Left cardiac atrium (tissue), 4 donors: ENCODE data around the gene ATP2B2. TPM values are rescaled to one million over a fixed set of nuclear protein-coding genes. Genes with fewer than 3 reads are reported as not detected.

Experiments
- ATAC-seq, 2 donors: fragments of 200-7000 bp; cut with Tn5 transposase; one replicate each; pipeline ENCODE4 v1.9.1; 2020; ENCODE audit warnings: mild to moderate bottlenecking in 2 of 2, moderate library complexity in 2 of 2
- DNase-seq: peaks from one replicate; pipeline ENCODE4 v3.0.0-alpha.2; 2020
- intact Hi-C, 2 donors: fragments of 100-400 bp; cut with DNase I; formaldehyde crosslinking; loops; one replicate each; pipeline versions ENCODE4 v1.14.1 to v1.15.1; 2022 to 2023
- total RNA-seq, 2 donors: library from RNA; stranded (reverse); fragmentation: NEBNext Ultra II Directional; extraction: Animal tissue kit (Norgen Biotek cat#: 25700); gene quantifications; one replicate each; pipeline ENCODE4 v1.2.1, GENCODE V29; 2021
- donor health status: DM: no; HTN: yes; CAD: no.
- donor health status: DM: no; HTN: yes; CAD: no; lungs with severe emphysema.
- donor health status: DM: yes; HTN: yes; CAD: no.
- donor health status: Dilated cardiomyopathy.

ATP2B2 gene
- total RNA-seq, 2 donors from 2014 or later: 0.31 TPM; not detected in 1

DNA sequence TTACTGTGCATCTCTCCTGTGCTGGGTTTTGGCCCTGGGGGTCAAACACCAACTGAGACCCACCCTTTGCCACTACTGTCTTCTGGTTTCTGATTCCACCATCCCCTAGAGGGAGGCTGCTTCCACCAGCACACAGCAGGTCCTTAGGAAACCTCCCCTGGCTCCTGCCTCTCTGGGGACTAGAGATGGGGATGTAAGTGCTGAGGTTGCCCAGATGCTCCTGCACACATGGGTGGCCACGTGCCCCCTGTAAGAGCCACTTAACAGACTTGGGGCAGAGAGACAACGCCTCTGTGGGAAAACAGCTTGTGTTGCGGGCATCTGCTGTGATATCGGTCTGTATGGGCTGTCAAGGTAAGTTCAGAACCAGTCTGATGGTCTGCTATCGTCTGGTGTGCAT, 83.4 kb downstream of the ATP2B2 start:
- no peak for DNase-seq
- no peak for ATAC-seq
- intact Hi-C loops: no loop called here

DNA sequence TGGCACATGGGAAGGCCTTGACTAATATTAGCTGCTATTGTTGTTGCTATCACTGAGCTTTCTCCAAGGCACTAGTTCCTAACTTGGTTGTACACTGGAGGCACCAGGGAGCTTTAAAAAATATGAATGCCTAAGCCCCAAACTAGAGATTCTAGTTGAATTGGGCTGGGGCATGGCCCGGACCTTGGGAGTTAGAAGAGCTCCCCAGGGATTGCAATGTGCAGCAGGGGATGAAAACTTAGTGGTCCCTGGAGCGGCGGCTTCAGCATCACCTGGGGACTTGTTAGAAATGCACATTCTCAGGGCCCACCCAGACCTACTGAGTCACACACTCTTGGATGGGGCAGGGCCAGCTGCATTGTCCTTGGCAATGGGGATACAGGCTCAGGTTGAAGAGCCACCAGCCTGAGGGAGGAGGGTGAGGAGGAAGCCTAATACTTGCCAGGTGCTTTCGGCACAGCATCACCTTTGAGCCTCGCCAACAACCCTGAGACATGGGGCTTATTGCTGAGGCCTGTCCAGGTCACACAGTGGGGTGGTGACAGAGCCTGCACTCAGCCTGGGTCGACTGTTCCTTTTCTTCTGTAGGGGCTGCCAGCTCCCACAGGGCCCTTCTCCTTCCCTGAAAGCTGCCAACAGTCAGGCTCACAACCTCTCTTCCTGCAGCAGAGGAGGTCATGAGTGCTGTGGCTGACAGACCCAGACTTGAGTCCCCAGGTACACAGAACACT, 84.5 kb downstream of the ATP2B2 start:
- DNase-seq (no peak), ATAC-seq (no peak)
- intact Hi-C loops: no loop called here

DNA sequence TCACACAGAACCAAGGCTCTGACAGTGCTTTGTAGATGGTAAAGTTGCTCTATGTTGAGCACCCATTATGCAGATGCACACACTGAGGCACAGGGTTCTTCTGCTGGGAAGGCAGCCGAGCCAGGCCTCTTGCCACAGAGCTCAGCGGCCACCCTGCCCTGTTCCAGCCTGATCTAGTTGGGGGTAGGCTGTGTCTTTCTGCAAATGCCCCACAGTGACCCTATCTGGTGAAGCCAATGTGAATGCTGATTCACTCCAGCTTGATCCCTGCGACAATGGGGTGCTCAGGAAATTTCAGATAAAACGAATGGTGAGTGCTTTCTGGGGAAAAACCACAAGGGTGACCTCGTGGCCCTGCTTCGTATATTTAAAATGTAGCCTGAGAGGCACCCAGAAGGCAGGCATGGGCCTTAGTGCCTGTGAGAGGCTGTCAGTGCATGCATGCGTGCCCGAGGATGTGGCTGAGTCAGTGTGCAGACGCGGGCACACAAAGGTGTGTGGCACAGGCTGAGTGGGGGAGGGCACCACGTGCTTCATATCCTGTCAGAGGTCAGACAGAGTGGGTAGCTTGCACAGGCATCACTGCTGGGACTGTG, 85.7 kb downstream of the ATP2B2 start:
- intact Hi-C loops: no loop called here
- ATAC-seq (no peak), DNase-seq (no peak)

DNA sequence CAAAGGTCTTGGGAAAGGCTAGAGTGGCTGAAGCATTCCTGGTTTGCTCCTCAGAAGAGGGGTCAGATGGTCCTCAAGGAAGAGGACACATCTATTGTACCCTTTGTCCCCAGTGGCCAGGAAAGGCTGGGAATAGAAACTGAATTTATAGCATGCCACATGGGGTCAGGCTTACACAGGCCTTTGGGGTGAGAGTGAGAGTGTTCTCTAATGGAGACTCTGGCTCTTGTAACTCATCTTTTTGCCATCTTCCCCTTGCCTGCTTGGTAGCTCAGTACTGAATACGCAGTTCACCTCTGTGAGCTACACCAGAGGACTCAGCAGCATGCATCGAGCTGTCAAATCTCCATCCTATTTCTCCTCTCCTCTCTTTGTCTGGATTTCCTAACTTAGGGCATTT, 87.5 kb downstream of the ATP2B2 start:
- no peak for ATAC-seq
- no peak for DNase-seq
- intact Hi-C loops: no loop called here

DNA sequence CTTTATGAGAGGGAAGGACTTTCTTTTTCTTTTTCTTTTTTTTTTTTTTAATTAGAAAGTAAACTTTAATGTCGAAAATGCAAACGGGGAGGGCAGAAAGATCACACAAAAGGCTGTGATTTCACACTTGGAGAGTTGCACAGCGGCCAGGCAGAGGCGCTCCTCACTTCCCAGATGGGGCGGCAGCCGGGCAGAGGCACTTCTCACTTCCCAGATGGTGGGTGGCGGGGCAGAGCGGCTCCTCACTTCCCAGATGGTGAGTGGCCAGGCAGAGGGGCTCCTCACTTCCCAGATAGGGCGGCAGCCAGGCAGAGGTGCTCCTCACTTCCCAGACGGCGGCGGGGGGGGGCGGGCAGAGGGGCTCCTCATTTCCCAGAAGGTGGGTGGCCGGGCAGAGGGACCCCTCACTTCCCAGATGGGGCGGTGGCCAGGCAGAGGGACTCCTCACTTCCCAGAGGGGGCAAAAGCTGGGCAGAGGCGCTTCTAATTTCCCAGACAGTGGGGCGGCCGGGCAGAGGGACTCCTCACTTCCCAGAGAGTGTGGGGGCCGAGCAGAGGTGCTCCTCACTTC, 88.6 kb downstream of the ATP2B2 start:
- no peak for ATAC-seq
- intact Hi-C loops: no loop called here

DNA sequence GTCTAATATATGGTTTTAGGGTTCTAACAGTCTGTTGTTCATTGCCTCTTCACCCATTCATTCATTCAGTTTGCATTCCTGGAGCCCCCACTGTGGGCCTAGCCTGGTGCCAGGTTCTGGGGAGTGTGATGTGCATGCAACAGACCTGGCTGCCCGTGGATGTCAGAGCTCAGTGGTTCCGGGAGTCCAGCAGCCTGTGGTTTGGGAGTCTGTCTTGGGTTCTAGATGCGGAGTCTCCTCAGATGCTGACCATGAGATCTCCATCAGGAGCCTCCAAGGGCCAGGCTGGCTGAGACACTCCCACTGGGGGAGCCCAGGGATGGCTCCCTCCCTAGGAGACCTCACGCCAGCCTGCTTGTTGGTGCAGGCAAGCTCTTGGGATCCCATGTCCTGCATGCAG, 92.3 kb downstream of the ATP2B2 start:
- no peak for DNase-seq
- no peak for ATAC-seq
- intact Hi-C loops: no loop called here

More for the DNA sequence above, 88.6 kb downstream of the ATP2B2 start:
- no peak for DNase-seq

GRCh38 chr3:10411598-10412332, 93.6 kb downstream of the ATP2B2 start:
- intact Hi-C loops: no loop called here
- DNase-seq (no peak), ATAC-seq (no peak)

DNA sequence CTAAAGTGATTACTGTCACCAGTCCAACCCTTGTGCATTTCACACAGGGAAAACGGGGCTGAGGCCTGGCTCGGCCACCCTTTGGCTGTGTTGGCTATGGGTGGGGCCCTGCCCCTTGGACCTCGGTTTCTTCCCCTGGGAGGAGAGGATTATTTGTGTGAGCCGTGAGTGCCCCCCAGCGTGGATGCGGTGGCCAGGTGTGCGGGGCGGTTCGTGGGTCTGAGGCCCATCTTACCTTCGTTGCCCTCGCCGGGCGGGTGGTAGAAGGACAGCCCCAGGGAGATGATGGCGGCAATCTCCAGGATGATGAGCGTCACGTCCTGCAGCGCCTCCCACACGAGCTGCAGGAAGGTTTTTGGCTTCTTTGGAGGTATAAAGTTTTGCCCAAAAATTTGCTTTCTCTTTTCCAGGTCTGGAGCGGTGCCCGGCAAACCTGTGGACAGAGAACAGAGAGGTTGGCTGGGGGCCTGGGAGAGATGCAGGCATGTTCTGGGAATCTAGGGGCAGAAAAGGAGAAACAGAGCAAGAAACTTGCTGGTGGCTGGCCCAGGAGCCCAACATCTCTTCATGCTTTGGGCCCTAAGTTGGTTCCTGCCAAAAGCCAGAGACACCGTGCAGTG, 94.9 kb downstream of the ATP2B2 start:
- intact Hi-C loops: no loop called here
- ATAC-seq (no peak), DNase-seq (no peak)

DNA sequence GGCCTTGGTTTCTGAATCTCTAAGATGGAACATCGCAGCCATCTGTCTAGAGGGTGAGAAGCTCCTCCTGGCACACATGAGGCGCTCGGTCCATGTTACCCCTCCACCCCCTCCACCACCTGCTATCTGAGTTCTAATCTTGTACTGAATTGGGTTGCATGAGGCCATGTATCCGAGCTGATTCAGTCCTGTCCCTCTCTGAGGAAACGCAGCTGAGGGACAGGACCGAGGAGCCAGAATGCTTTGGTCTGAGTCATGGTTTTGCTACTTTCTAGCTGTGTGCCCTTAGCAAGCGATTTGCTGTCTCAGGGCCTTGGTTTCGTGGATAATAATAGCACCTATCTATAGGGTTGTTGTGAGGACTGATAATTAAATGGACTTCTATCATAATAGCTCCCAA, 96.7 kb downstream of the ATP2B2 start:
- ATAC-seq: no peak
- intact Hi-C loops: no loop called here
- no peak for DNase-seq

DNA sequence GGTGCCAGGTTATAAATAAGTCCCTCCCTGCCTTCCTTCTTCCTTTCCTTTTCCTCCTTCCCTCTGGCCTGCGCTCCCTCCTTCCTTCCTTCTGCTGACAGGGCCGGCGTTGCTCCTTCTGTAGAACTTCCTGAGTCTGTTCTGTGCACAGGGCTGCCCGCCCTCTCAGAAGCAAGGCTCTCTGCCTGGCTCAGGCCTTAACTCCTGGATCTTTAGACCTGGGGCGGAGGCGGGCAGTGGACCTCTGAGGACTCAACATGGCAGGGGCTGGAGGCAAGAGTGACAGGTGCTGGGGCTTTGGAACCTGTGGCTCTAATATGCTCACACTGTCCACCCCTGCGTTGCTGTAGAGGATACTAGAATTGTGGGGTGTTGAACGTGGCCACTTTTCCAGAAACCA, 98.0 kb downstream of the ATP2B2 start:
- intact Hi-C loops: no loop called here
- ATAC-seq (no peak), DNase-seq (no peak)

DNA sequence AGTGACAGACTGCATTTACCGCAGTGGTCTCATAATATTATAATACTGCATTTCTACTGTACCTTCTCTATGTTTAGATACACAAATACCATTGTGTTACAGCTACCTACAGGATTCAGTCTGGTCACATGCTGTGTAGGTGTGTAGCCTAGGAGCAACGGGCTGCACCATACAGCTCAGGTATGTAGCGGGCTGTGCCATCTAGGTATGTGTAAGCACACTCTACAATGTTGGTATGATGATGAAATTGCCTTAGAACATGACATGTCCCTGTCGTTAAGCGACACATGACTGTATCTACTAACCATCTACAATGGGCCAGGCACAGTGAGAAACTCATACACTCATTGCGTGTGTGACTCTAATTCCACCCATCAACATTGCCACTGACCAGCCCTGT, 99.0 kb downstream of the ATP2B2 start:
- no peak for ATAC-seq
- no peak for DNase-seq
- intact Hi-C loops: no loop called here

GRCh38 chr3:10405816-10406215, 99.6 kb downstream of the ATP2B2 start:
- DNase-seq: no peak
- intact Hi-C loops: no loop called here
- no peak for ATAC-seq

- intact Hi-C loops: no loop called here
- DNase-seq: no peak
- no peak for ATAC-seq
These were observed 100.5 kb downstream of the ATP2B2 start for GRCh38 chr3:10404876-10405275.

- no peak for ATAC-seq
- intact Hi-C loops: no loop called here
- no peak for DNase-seq
These were observed 101.0 kb downstream of the ATP2B2 start for GRCh38 chr3:10404377-10404776.

DNA sequence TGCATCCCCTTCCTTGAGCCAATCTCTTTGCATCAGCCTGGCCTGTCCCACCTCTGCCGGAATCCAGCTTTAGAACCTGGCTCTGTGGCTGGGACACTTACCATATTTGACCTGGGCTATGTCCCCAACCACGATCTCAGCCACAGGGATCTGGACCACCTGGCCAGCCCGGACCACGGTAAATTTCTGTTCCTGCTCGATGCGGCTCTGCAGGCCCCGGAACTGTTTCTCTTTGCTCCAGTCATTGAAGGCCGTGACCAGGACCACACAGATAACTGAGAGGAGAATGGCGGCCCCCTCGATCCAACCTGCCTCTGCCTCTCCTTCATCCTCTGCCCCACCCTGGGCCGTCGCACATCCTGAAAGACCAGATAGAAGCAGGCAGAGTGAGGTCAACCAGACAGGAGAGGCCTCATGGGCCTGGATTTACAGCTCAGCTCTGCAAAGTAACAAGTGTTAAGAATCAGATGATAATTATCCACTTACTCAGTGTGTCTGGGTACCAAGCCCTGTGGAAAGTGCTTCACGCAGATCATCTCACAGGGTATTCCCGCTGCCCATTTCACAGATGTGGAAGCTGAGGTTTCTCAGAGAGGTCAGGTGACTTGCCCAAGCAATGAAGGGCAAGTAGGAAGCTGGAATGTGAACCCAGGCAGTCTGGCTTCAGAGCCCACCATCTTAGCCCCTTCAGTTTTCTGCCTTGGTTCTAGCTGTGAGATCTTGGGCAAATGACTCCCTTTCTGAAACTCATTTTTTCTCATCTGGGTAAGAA, 103.2 kb downstream of the ATP2B2 start:
- DNase-seq: no peak
- intact Hi-C loops: no loop called here

DNA sequence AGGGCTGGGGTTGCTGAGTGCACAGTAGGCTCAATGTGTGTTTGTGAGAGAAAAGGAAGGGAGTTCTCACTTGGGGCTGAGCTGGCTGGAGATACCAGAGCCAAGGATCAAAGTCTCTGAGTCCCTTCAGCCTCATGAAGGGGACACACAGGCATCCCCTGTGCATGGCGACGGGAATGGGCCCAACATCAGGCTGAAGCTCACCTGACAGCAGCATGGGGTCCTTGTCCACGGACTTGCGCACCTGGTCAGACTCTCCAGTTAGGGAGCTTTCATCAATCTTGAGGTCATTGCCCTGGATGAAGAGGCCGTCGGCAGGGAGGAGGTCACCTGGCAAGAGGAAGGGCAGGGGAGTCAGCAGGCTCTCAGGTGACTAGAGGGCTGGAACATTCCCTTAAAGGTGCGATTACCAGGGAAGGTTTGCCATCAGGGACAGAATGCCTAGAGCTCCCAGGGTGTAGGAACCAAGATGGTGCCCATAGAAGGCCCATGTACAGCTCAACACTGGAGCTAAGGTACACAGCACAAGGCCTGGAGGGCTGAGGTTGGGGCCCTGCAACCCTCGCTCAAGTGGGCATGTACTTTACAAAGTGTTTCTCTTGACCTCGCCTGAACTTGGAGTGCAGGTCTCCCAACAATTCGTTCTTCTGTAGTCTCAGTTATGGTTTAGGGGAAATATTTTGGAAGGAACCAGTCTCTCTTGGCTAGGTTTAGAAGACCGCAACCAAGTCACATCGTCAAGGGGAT, 104.5 kb downstream of the ATP2B2 start:
- no peak for ATAC-seq
- intact Hi-C loops: no loop called here
- no peak for DNase-seq

More for the DNA sequence above, 103.2 kb downstream of the ATP2B2 start:
- ATAC-seq: no peak

DNA sequence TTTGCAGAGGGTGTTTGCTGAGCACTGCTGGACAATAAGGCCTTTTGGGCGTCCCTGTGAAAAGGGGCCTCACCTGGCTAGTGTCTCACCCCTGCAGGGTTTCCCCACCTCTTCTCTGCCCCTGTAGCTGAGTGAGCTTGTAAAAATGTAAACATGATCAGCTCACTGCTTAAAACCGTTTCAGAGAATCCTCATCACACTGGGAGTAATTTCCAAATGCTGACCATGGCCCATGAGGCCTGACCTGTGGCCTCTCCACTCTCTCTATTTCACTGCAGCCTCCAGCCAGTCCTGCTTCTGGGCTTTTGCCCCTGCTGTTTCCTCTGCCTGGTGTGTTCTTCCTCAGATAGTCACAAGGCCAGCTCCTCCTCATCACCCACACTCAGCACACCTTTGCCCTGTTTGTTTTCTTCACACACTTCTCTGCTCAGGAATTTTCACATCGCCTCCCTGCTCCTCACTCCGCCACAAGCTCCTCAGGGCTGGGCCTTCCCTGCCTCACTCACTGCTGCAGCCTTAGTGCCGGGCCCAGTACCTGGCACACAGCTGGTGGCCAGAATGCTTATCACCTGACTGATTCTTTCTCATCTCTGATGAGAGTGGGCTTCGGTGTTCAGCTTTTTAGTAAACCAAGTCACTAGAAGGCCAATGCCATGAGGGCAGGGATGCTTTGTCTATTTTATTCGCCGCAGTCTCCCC, 105.2 kb downstream of the ATP2B2 start:
- intact Hi-C loops: no loop called here
- DNase-seq: no peak
- ATAC-seq: no peak

GRCh38 chr3:10399634-10400033, 105.8 kb downstream of the ATP2B2 start:
- no peak for ATAC-seq
- DNase-seq: no peak
- intact Hi-C loops: no loop called here
